C1 segment of cervical spinal cord (tissue), 14 donors: ENCODE measurements around the gene GPR32.
"Not testable (repeated sequence)": the region's sequence is repeated elsewhere in the genome, so short reads cannot be mapped to it uniquely, and the experiment has no call there.

Experiments
- DNase-seq, 14 donors: peaks; one replicate each; lab custom pipeline; 2025; lab: John Stamatoyannopoulos, UW

GPR32 gene

GRCh38 chr19:50780753-50781435 is 10.6 kb downstream of the GPR32 start:
- DNase-seq, result no peak

GRCh38 chr19:50783848-50784152 is 13.5 kb downstream of the GPR32 start:
- DNase-seq, result not testable (repeated sequence)

GRCh38 chr19:50784710-50785109 is 14.4 kb downstream of the GPR32 start:
- DNase-seq, result no peak

- no peak for DNase-seq
Observed at GRCh38 chr19:50785329-50785728, 15.1 kb downstream of the GPR32 start.

DNA sequence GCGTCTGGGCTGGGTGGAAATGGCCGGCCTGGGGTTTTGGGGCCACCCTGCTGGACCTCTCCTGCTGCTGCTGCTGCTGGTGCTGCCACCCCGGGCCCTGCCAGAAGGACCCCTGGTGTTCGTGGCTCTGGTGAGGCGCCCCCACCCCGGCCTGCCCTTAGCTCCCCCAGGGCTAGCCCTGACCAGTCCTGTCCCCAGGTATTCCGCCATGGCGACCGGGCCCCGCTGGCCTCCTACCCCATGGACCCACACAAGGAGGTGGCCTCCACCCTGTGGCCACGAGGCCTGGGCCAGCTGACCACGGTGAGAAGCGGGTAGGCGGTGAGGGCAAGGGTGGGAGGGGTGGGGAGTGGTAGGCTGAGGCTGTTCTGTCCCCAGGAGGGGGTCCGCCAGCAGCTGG is 20.1 kb downstream of the GPR32 start, which contains the start of gene ACP4:
Gene ACP4 (plus strand): TSS at position 20 of the 400 bp plus-strand sequence. CDS start 0 bp downstream, at position 20.
- DNase-seq, result no peak

DNA sequence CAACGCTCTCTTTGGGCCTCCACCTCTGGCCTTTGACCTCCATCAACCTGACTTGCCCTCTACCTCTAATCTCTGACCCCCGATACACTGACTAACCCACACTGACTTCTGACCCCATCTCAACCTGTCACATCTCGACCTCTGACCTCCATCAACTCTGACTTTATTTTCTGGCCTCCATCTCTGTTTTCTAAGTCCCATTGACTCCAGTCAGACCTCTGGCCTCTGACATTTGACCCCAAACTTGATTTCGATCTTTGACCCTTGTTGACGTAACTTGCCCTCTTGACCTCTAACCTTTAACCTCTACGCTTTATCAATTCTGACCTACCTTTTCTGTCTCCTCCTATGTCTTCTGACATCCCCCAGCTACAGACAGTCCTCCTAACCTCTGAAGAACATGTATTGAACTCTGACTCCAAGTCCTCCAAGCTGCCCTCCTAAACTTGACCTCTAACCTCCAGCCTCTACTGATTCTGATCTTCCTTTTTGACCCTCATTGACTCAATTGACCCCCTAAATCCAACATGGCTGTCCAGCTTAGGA is 20.7 kb downstream of the GPR32 start:
- no peak for DNase-seq

GRCh38 chr19:50791594-50792271 is 21.5 kb downstream of the GPR32 start:
- DNase-seq, result no peak

DNA sequence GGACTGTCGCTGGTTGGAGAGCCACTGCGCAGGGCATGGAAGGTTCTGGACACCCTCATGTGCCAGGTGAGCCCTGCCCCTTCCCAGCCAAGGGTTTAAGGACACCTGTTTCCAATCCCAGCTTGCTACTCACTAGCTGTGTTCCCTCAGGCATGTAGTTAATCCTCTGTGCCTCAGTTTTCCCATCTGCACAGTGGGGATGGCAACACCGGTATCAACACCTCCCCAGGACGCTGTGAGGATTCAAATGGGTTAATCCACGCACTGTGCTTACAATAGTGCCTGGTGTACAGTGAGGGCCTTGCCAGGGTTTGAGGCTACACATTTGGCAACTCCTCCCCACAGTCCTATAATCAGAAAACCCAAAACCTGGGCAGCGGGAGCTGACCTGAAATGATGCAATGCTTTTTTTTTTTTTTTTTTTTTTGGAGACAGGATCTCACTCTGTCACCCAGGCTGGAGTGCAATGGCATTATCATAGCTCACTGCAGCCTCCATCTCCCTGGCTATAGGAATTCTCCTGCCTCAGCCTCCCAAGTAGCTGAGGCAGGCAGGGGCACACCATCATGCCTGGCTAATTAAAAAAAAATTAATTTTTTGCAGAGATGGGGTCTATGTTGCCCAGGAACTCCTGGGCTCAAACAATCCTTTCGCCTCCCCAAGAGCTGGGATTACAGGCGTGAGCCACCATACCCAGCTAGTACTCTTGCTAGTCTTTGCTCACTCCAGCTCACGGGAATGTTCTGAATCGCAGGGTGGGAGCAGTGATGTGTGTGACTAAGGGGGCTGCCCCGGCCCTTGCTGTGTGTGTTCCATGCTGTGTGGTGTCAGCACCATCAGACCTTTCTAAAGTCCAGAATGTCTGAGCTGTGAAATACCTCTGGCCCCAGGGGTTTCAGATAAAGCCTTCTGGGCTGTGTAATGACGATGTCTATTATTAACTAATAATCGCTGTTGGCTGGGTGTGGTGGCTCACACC is 22.3 kb downstream of the GPR32 start:
- no peak for DNase-seq

DNA sequence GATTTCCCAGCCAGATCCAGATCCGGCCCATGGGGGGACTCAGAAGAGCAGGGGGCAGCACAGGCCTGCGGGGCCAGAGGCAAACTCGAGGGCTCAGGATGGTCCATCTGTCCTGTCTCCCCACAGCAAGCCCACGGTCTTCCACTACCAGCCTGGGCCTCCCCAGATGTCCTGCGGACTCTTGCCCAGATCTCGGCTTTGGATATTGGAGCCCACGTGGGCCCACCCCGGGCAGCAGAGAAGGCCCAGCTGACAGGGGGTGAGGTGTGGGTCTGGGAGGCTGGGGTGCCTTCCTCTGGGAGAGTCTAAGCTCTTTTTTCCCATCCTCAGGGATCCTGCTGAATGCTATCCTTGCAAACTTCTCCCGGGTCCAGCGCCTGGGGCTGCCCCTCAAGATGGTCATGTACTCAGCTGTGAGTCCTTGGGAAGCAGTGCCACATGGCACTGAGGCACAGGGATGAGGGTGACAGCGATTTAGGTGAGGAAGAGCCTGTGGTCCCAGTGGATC is 23.3 kb downstream of the GPR32 start:
- no peak for DNase-seq

GRCh38 chr19:50794074-50794875 is 24.0 kb downstream of the GPR32 start:
- no peak for DNase-seq

DNA sequence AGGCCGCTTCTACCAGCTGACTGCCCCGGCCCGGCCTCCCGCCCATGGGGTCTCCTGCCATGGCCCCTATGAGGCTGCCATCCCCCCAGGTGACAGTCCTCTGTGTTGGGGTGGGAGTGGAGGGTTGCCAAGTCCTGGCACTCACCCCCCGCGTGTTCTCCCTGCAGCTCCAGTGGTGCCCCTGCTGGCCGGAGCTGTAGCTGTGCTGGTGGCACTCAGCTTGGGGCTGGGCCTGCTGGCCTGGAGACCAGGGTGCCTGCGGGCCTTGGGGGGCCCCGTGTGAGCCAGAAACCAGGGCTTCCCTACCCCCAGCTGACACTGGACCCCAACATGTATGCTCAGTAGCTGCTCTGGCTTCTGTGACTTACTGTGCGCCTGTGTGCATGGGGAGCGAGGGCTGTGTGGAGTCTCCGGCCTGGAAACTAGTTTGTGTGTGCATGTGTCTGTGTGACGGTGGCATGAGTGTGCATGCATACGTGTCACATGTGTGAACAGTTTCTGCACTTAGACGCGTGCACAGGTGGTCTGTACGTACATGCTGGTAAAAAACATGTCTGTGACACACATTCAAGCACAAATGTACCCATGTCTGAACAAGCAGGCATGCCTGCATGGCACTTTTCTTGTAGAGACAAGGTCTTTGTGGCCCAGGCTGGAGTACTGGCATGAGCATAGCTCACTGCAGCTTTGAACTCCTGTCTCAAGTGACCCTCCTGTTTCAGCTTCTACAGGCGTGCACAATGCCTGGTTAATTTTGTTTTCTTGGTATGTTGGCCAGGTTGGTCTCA is 24.8 kb downstream of the GPR32 start:
- DNase-seq, result no peak

GRCh38 chr19:50795664-50796073 is 25.4 kb downstream of the GPR32 start:
- no peak for DNase-seq

DNA sequence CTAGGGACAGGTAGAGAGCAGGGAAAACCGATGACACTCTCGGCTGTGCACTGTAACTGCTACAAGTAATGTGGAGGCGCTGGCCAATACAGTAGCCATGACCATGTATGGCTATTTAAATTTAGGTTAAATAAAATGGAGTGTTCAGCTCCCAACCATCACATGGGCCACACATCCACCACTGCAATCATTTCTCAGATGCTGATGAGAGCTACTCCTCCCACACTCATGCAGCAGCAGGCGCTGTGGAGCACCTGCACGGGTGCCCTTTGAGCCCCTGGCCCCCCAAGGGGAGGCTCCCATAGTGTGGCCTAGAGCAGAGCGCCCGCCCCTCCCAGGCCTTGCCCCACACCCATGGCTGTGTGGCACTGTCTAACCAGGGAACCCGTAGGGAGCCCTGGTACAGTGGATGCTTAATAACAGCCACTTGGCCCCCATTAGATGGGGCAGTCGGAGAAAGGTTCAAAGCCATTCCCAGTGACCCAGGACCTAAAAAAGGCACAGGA is 25.9 kb downstream of the GPR32 start:
- no peak for DNase-seq

GRCh38 chr19:50796634-50797428 is 26.6 kb downstream of the GPR32 start:
- no peak for DNase-seq

DNA sequence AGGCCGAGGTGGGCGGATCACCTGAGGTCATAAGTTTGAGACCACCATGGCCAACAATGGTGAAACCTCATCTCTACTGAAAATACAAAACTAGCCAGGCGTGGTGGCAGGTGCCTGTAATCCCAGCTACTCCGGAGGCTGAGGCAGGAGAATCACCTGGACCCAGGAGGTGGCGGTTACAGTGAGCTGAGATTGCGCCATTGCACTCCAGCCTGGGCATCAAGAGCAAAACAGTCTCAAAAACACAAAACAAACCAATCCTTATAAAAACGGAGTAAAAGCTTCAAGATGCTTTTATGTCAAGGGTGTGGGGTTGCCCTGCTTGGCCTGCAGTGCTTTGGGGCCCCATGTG is 27.1 kb downstream of the GPR32 start:
- DNase-seq, result no peak

DNA sequence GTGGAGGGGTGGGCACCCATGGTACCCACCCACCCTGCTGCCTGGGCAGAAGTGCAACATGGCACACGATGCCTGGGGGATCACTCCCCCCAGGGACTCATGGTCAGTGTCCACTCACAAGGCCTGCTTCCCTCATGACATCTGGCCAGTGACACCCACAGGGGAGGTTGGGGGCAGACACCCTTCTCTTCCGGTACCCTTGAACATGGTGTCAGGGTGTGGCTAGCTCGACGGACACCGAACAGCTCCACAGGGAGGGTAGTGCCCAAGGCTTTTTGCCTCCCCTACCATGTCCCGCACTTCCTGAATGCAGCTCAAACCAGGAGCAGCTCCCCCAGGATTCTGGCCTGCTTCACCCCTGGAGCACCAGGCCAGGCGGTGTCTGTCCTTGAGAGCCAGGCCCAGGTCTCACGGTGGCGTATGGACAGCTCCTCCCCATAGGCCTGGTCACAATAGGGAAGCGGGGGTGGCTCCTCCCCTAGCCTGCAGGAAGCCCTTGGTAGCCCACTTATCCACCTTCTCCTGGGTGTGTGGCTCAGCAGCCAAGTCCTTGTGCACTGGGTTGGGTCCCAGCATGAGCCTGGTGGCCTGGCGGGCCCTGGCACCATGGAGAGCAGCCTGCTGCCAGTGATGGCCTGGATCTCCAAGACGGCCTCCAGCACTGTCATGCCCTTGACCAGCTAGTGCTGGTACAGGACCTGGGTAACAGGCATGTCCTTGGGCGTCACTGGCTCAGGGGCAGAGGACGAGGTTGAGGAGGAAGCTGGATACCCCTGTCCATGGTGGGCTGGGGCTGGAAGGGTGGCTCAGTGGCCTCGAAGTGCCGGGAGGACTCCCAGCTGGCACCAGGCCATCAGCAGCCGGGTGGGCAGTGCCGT is 27.8 kb downstream of the GPR32 start:
- no peak for DNase-seq

DNA sequence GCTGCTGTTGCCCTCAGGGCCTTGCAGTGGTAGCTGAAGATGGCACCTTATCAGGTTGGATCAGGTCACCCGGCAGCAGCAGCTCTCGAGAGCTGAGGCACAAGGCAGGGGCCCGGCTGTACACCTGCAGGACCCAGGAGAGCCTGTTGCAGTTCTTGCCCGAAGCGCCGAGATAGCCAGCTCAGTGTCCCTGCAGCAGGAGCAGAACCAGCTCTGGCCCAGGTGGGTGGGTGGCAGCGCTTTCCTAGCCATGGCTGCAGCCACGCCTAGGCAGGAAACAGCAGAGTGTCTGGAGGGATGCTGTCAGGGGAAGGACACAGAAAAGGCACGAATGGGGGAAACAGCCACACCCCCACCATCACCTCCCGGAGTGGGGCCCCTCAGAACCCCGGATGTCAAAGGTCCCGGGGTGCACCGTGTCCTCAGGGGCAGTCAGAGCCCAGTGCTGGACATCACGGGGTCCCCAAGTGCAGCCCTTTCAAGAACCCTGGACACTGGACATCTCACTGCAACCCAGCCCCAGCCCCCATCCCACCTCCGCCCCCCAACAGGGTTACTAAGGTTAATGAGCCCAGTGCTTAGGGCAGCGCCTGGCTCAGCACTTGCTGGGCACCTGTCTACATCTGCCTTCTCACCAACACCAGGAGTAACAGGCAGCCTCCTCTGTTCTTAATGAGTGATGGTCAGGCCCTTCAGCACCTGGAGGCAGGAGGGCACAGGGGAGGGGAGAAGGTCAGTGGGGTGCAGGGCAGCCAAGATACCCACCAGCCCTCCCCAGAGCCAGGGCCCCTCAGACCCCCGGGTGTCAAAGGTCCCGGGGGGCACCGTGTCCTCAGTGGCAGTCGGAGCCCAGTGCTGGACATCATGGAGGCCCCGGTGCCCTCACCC is 28.6 kb downstream of the GPR32 start:
- DNase-seq, result no peak
